Hindlimb muscle (tissue), 1 donor: ENCODE results near the gene OSBPL3. TPM values are rescaled to one million over a fixed set of nuclear protein-coding genes. Genes with fewer than 3 reads are reported as not detected.

Source experiments
- DNase-seq: peaks from one replicate; pipeline ENCODE4 v3.0.0-alpha.2; 2013
- polyA plus RNA-seq: library from polyadenylated mRNA; unstranded; fragments of 120-200 nt; gene quantifications from one replicate; pipeline ENCODE4 v1.2.1, GENCODE V29; 2013; ENCODE audit not compliant: insufficient read length

The OSBPL3 gene
- polyA plus RNA-seq, 1 donor: 3.1 TPM

- DNase-seq: peak; percentile 32
Measured at GRCh38 chr7:24980534-24981170, 674 bp upstream of the OSBPL3 start.

DNA sequence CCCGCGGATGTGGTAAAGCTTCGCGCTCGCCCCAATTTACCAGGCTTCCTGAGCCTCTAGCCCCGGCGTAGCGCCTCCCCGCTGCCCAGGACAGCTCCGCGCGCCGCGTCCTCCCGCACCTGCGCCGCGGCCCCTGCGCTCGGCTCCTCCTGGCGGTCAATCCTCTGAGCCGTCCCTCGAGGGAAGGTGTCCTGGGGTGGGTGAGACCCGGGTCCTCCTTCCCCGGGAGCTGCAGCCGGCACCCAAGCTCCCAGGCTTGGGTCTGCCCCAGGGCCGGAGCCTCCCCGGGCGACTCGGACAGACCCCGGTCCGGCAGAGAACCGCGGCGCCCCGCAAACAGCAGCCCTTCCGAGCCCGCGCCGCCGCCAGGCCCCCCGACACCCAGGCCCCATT lies 512 bp downstream of the OSBPL3 start:
- DNase-seq: peak; percentile 50

- no peak for DNase-seq
Measured at GRCh38 chr7:24978843-24979469, 1.0 kb downstream of the OSBPL3 start.

GRCh38 chr7:24975644-24976260 lies 4.2 kb downstream of the OSBPL3 start:
- no peak for DNase-seq

- no peak for DNase-seq
Measured at GRCh38 chr7:24975172-24975571, 4.8 kb downstream of the OSBPL3 start.

DNA sequence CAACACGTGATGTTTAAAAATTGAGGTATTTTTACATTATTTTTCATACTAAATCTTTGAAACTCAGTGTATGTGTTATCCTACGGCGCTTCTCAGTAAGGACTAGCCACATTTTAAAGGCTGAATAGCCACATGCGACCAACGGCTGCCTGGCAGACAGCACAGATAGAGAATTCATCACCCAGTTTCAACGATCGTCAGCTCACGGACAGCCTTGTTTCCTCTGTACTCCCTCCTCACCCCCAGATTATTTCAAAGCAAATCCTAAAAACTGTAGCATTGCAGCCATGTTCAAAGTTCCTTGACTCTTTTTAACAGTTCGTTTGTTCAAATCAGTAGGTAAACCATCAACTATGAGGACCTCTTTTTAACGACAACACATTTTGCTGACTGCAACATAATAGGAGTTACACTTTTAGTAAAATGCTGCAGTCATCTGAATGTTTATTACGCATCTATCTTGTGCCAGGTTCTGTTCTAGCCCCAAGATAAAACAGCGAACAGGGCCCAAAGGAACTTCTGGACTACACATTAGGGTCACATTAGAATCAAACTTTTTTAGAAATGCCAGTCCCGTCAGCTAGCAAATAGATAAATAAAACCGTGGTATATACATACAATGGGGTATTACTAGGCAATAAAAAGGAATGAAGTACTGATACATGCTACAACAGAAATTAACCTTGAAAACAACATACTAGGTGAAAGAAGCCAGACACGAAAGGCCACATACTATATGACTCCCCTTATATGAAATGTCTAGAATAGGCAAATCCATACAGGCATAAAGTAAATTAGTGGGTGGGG lies 5.7 kb downstream of the OSBPL3 start:
- no peak for DNase-seq

- DNase-seq: no peak
Measured at GRCh38 chr7:24972991-24973390, 7.0 kb downstream of the OSBPL3 start.

DNA sequence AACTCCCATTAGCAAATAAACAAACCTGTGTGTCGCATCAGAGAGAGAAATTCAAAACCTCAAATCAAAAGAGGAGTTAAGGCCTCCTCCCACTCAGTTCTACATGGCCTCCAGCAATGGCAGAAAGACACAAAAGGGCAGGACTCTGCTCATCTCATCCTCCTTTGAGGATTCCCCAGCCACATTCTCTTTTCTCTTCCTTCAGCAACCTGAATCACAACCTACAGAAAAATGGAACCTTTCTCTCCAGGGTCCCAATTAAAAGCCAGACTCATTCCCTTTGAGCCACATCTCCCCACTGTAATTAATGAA lies 7.9 kb downstream of the OSBPL3 start:
- DNase-seq: no peak

DNA sequence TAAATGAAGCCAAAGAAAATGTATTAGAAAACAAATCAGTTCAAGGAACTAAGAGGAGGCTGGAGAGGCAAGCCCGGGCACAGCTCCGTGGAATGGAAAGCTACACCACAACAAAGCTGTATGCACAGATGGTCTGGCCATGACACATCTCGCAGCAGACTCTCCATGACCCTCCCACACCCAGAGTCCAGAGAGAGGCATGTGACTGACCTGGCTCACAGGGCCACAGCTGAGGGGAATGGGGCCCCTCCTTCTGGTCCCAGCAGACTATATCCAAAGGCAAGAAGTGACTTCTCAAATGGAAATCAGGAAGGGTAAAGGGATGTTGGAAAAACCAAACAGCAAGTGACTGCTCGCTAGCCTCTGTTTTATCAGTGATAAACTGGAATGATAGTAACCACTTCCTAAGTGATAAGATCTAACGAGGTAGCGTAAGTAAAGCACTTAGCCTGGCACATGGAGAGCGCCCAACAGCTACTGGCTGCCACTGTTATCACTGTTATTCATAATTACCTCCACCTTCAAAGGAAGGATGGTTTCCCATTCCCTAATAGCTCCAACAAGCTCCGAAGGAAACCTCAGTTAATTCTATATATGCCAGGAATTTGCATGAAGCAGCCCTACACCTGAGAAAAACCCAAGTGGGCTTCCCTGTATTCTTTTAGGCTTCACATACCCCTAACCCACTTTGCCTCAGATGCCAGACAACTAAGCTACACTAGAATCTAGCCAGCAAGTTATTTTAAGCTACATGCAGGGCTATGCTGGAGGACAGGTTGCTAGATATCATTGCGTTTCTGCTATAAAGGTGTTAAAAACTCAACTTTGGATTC lies 8.4 kb downstream of the OSBPL3 start:
- DNase-seq: no peak

- DNase-seq: no peak
Measured at GRCh38 chr7:24970676-24971075, 9.3 kb downstream of the OSBPL3 start.

GRCh38 chr7:24968165-24968564 lies 11.8 kb downstream of the OSBPL3 start:
- DNase-seq: no peak

DNA sequence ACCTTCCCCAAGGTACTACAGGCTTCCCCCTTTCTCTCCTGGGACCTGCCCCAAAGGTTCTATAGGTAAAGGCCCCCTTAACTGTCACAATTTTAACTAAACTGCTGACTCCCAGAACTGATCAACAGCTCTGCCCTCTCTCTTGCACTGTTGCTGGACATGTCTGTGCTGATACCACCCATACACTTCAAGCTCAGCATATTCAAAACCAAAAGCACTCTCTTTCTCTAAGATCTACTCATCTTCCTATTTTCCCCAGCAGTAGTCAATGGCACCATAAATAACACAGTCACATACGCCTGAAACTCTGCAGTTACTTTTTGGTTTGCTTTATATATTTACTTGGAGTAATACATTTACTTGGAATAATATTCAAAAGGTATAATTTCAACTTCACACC lies 12.3 kb downstream of the OSBPL3 start:
- no peak for DNase-seq

DNA sequence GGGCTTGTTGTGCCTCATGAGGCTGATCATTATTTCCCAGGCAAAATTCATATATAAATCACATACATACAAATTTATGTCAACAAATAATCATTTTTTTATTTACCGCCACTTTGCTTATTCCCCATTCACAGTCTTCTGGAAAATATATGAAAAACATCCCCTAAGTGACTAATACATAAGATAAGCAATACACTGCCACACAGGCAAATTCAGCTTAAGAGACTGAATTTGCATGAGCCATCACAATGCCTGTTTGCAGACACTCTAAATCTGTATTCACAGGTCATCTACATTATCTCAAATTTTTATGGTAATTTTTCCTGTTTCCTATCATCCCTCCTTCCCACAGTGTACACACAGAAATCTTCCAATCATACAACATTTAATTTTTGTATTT lies 13.2 kb downstream of the OSBPL3 start:
- no peak for DNase-seq

- no peak for DNase-seq
Measured at GRCh38 chr7:24965831-24966708, 13.9 kb downstream of the OSBPL3 start.

GRCh38 chr7:24964191-24964590 lies 15.8 kb downstream of the OSBPL3 start:
- no peak for DNase-seq

GRCh38 chr7:24963218-24963617 lies 16.8 kb downstream of the OSBPL3 start:
- peak; percentile 36 for DNase-seq

GRCh38 chr7:24962418-24962962 lies 17.5 kb downstream of the OSBPL3 start:
- no peak for DNase-seq

GRCh38 chr7:24959735-24960485 lies 20.1 kb downstream of the OSBPL3 start:
- DNase-seq: no peak

GRCh38 chr7:24958399-24958798 lies 21.6 kb downstream of the OSBPL3 start:
- DNase-seq: no peak

DNA sequence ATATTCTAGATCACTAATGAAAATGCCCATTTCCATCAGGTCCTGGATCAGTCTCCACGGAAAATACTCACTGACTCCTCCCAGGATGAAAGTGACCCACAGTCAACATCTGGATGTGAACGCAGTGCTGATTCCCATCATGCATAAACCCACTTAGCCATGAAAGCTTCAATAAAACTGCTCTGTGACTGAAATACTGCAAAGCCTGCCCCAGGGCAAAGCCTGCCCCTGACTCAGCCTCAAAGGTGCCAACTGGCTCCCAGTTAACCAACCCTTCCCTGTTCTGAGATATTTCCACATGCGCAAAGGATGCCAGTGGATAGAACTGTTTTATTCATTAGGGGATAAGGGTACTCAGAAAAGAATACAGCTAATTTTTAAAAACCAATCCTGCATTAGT lies 24.0 kb downstream of the OSBPL3 start:
- no peak for DNase-seq

GRCh38 chr7:24955313-24955712 lies 24.7 kb downstream of the OSBPL3 start:
- DNase-seq: no peak
